Testis (tissue), 3 donors: ENCODE data around the gene IFFO2. TPM values are rescaled to one million over a fixed set of nuclear protein-coding genes. Genes with fewer than 3 reads are reported as not detected.

Experiments used
- DNase-seq: peaks from one replicate; pipeline ENCODE4 v3.0.0-alpha.2; 2019
- H3K27ac ChIP-seq, 2 donors: fragments of 200-600 bp; sonication (generic); one replicate each; pipeline ENCODE4 v1.5.1; 2019
- H3K27me3 ChIP-seq: fragments of 200-600 bp; sonication (generic); one replicate; pipeline ENCODE4 v1.5.1; 2019
- H3K36me3 ChIP-seq: fragments of 200-600 bp; sonication (generic); one replicate; pipeline ENCODE4 v1.5.1; 2017; ENCODE audit warnings: low read depth; ENCODE audit errors: missing control alignments
- H3K4me1 ChIP-seq: fragments of 200-600 bp; sonication (generic); one replicate; pipeline ENCODE4 v1.5.1; 2019
- H3K4me3 ChIP-seq, 2 donors: fragments of 200-600 bp; sonication (generic); one replicate each; pipeline ENCODE4 v1.5.1; 2017 to 2019
- H3K9me3 ChIP-seq: fragments of 200-600 bp; sonication (generic); one replicate; pipeline ENCODE4 v1.5.1; 2017
- CTCF ChIP-seq, 3 experiments: fragments of 450-650 bp in 2 of 3; fragments of 200-600 bp in 1 of 3; sonication (generic) in 1 of 3; IDR thresholded peaks; one replicate each; pipeline ENCODE4 v1.5.1; 2016 to 2019; ENCODE audit warnings: antibody characterized with exemption in 3 of 3, mild to moderate bottlenecking in 2 of 3, moderate library complexity in 1 of 3
- POLR2A ChIP-seq: fragments of 450-650 bp; IDR thresholded peaks from one replicate; pipeline ENCODE4 v1.6.1; 2017; ENCODE audit warnings: antibody characterized with exemption, mild to moderate bottlenecking, moderate library complexity
- WGBS, 2 donors: methylation state at CpG; one replicate each; pipeline ENCODE4 v1.1.5; 2018; 5-methylcytosine and 5-hydroxymethylcytosine counted together
- intact Hi-C: fragments of 100-400 bp; cut with DNase I; formaldehyde crosslinking; loops from one replicate; pipeline ENCODE4 v1.15.1; 2023; ENCODE audit warnings: low total_unique reads
- microRNA counts, 2 donors: library from miRNA; unstranded; fragments of <30 nt; microRNA quantifications; one replicate each; lab custom pipeline; 2016
- microRNA-seq, 2 donors: library from miRNA; unstranded; fragments of <30 nt; microRNA quantifications; one replicate each; pipeline ENCODE4, GENCODE V29; 2016; ENCODE audit warnings: borderline number of aligned reads in 2 of 2, borderline replicate concordance in 1 of 2
- polyA plus RNA-seq: library from polyadenylated mRNA; stranded (reverse); fragments of 350-450 nt; fragmentation: Illumina TruSeq; extraction: RNeasy Lipid Tissue Mini Kit (QIAGEN cat#74804); gene quantifications from one replicate; pipeline ENCODE4 v1.2.3, GENCODE V29; 2014; ENCODE audit warnings: low read depth, low replicate concordance; ENCODE audit not compliant: insufficient read depth
- small RNA-seq, 2 donors: library from RNA; depleted of rRNA; stranded (forward); fragments of <200 nt; gene quantifications; one replicate each; pipeline ENCODE3, GENCODE V24; 2016
- total RNA-seq, 2 donors: library from RNA; depleted of rRNA; stranded (reverse); fragments of >200 nt; gene quantifications; one replicate each; pipeline ENCODE4 v1.2.3, GENCODE V29; 2016

The IFFO2 gene
- total and polyA plus RNA-seq, 3 donors from 2014 or later: 5.0 to 8.5 (median 5.6) TPM

GRCh38 chr1:18855573-18855972 lies 100.9 kb downstream of the IFFO2 start:
- Histone ChIP-seq H3K27me3 (no peaks in the 10 kb centered on the region), H3K27ac (no peak overlapping the region), H3K9me3 (no peaks in the 10 kb centered on the region), H3K36me3 (no peaks in the 10 kb centered on the region), H3K4me1 (no peaks in the 10 kb centered on the region), H3K4me3 (no peak overlapping the region)
- TF ChIP-seq POLR2A: no peak
- TF ChIP-seq CTCF (IDR thresholded peaks at IDR 0.05): no peak
- 65 to 81% methylated on average over 6 of the region's 6 CpGs for WGBS, 2 donors
- intact Hi-C loops: no loop called here
- DNase-seq: no peak

GRCh38 chr1:18854331-18855025 lies 102.0 kb downstream of the IFFO2 start:
- Histone ChIP-seq H3K27me3 (no peaks in the 10 kb centered on the region), H3K27ac (no peak overlapping the region), H3K36me3 (no peaks in the 10 kb centered on the region), H3K4me3 (no peak overlapping the region), H3K9me3 (no peaks in the 10 kb centered on the region), H3K4me1 (peaks cover 2% of the 10 kb centered on the region)
- DNase-seq: no peak
- 63 to 89% methylated on average over 14 to 49 of the region's 49 CpGs for WGBS, 2 donors
- intact Hi-C loops: no loop called here
- TF ChIP-seq CTCF (IDR thresholded peaks at IDR 0.05) (no peak), POLR2A (no peak)

MicroRNAs within 50 kb of the gene (microRNA counts, 767-probe panel; counts per million panel counts)
- 0 to 152 counts per million in 2 donors for microRNA hsa-miR-1290 (lab: Ali Mortazavi, UCI)

Small RNA genes within 50 kb of the gene (microRNA-seq; reads per million reads assigned to microRNA genes)
- 0 reads per million in 2 donors for gene MIR1290
- gene MIR4695: 0 reads per million in 2 donors

Small RNA genes within 50 kb of the gene (small RNA-seq; reads per million reads assigned to genes)
- gene MIR1290 (0 to 0.28 reads per million in 2 donors), gene MIR4695 (0 reads per million in 2 donors)

Other genes starting within 250 kb of the IFFO2 start
- under 1 TPM in 1 of 2 donors, not detected in 1; 0.19 TPM for gene TAS1R2, start 97.0 kb downstream of the IFFO2 start, total RNA-seq
- gene TAS1R2, start 97.0 kb downstream of the IFFO2 start, polyA plus RNA-seq: not detected
- 10 to 100 TPM in 1 of 2 donors, 1 to 10 TPM in 1; 9.6 to 10.6 TPM for gene ALDH4A1, start 54.1 kb downstream of the IFFO2 start, total RNA-seq
- 8.2 TPM for gene ALDH4A1, start 54.1 kb downstream of the IFFO2 start, polyA plus RNA-seq